ENCODE measurements around the gene C1orf74. TPM values are rescaled to one million over a fixed set of nuclear protein-coding genes. Genes with fewer than 3 reads are reported as not detected.

The C1orf74 gene
- total and polyA plus RNA-seq, 7 experiments from 2014 or later = 0.31 to 1.5 (median 0.74) TPM

- H3K4me3 Mint-ChIP-seq = no peak overlapping the region
- H3K27ac Mint-ChIP-seq = peak overlapping the region in 2 of 9 donors; percentile 5 to 40
- peaks cover 13 to 49% (median 21%) of the 10 kb centered on the region in 7 donors for H3K4me1 Mint-ChIP-seq
- H3K27me3 Mint-ChIP-seq = no peaks in the 10 kb centered on the region
- ChIA-PET CTCF (interaction anchor here (0.7 to 1.7 kb wide), 4 partner anchors 9 to 174 kb away, joined by 3 to 4 read pairs (median 4); no protein-coding TSS in a partner anchor), POLR2A (interaction anchor here (0.7 to 37.2 kb wide), 3 partner anchors 9 to 34 kb away, joined by 3 to 1558 read pairs (median 3); partner anchors contain the start of gene C1orf74)
- Histone ChIP-seq H3K9me3 (ENCODE audit: control insufficient read depth in 2 of 3, low read length in 3 of 3) (no peaks in the 10 kb centered on the region), H3K4me3 (ENCODE audit: low read length) (no peak overlapping the region), H3K27ac (ENCODE audit: low read depth, low read length) (no peak overlapping the region), H3K36me3 (ENCODE audit: control insufficient read depth in 2 of 3, insufficient read depth in 3 of 3, low read length in 3 of 3) (no peaks in the 10 kb centered on the region), H3K27me3 (ENCODE audit: control insufficient read depth in 2 of 2, insufficient read depth in 2 of 2, low read length in 2 of 2) (no peaks in the 10 kb centered on the region), H3K4me1 (ENCODE audit: control insufficient read depth in 2 of 2, insufficient read depth in 2 of 2, low read length in 2 of 2) (peaks cover 5 to 9% of the 10 kb centered on the region in 2 donors)
- peaks cover 0 to 2% (median 0%) of the 10 kb centered on the region in 11 donors for H3K9me3 Mint-ChIP-seq
- intact Hi-C loops (cut with micrococcal nuclease) = no loop called here
- H3K36me3 Mint-ChIP-seq = no peaks in the 10 kb centered on the region
- DNase-seq (no peak), ATAC-seq (no peak)
These were observed 41.2 kb downstream of the C1orf74 start for GRCh38 chr1:209743145-209743482.

- CTCF ChIA-PET = interaction anchor here (0.7 to 1.7 kb wide), 4 partner anchors 9 to 173 kb away, joined by 3 to 4 read pairs (median 4); no protein-coding TSS in a partner anchor
- Histone ChIP-seq H3K36me3 (ENCODE audit: control insufficient read depth in 2 of 3, insufficient read depth in 3 of 3, low read length in 3 of 3) (no peaks in the 10 kb centered on the region), H3K4me1 (ENCODE audit: control insufficient read depth in 2 of 2, insufficient read depth in 2 of 2, low read length in 2 of 2) (peaks cover 3 to 6% of the 10 kb centered on the region in 2 donors), H3K4me3 (ENCODE audit: low read length) (no peak overlapping the region), H3K27ac (ENCODE audit: low read depth, low read length) (no peak overlapping the region), H3K27me3 (ENCODE audit: control insufficient read depth in 2 of 2, insufficient read depth in 2 of 2, low read length in 2 of 2) (no peaks in the 10 kb centered on the region), H3K9me3 (ENCODE audit: control insufficient read depth in 2 of 3, low read length in 3 of 3) (no peaks in the 10 kb centered on the region)
- intact Hi-C loops (cut with micrococcal nuclease) = no loop called here
- ATAC-seq = no peak
- DNase-seq = no peak
- no peaks in the 10 kb centered on the region for H3K27me3 Mint-ChIP-seq
- POLR2A ChIA-PET = interaction anchor here (0.7 to 37.2 kb wide), 3 partner anchors 9 to 34 kb away, joined by 3 to 1558 read pairs (median 3); partner anchors contain the start of gene C1orf74
- no peak overlapping the region for H3K4me3 Mint-ChIP-seq
- H3K27ac Mint-ChIP-seq = peak overlapping the region in 1 of 9 donors; percentile 40
- H3K4me1 Mint-ChIP-seq = peaks cover 8 to 44% (median 15%) of the 10 kb centered on the region in 7 donors
- peaks cover 0 to 2% (median 0%) of the 10 kb centered on the region in 11 donors for H3K9me3 Mint-ChIP-seq
- H3K36me3 Mint-ChIP-seq = no peaks in the 10 kb centered on the region
These were observed 41.8 kb downstream of the C1orf74 start for GRCh38 chr1:209742409-209743144.

GRCh38 chr1:209741889-209742288 lies 42.5 kb downstream of the C1orf74 start:
- Mint-ChIP-seq H3K4me1 (peaks cover 8 to 40% (median 10%) of the 10 kb centered on the region in 7 donors), H3K27me3 (no peaks in the 10 kb centered on the region), H3K36me3 (no peaks in the 10 kb centered on the region), H3K27ac (peak overlapping the region in 3 of 9 donors; percentile 28 to 43 (median 30)), H3K9me3 (peaks cover 0 to 2% (median 0%) of the 10 kb centered on the region in 11 donors), H3K4me3 (no peak overlapping the region)
- POLR2A ChIA-PET = interaction anchor here (37.2 kb wide), 1 partner anchor 35 kb away, joined by 1558 read pairs; the partner anchor contains the start of gene C1orf74
- Histone ChIP-seq H3K9me3 (ENCODE audit: control insufficient read depth in 2 of 3, low read length in 3 of 3) (no peaks in the 10 kb centered on the region), H3K36me3 (ENCODE audit: control insufficient read depth in 2 of 3, insufficient read depth in 3 of 3, low read length in 3 of 3) (no peaks in the 10 kb centered on the region), H3K4me3 (ENCODE audit: low read length) (no peak overlapping the region), H3K4me1 (ENCODE audit: control insufficient read depth in 2 of 2, insufficient read depth in 2 of 2, low read length in 2 of 2) (no peaks in the 10 kb centered on the region), H3K27ac (ENCODE audit: low read depth, low read length) (no peak overlapping the region), H3K27me3 (ENCODE audit: control insufficient read depth in 2 of 2, insufficient read depth in 2 of 2, low read length in 2 of 2) (no peaks in the 10 kb centered on the region)
- CTCF ChIA-PET = no interaction called here
- intact Hi-C loops (cut with micrococcal nuclease) = no loop called here
- ATAC-seq (no peak), DNase-seq (no peak)

GRCh38 chr1:209741193-209741592 lies 43.2 kb downstream of the C1orf74 start:
- no peaks in the 10 kb centered on the region for H3K36me3 ChIP-seq (ENCODE audit: control insufficient read depth in 2 of 3, insufficient read depth in 3 of 3, low read length in 3 of 3)
- no peaks in the 10 kb centered on the region for H3K27me3 ChIP-seq (ENCODE audit: control insufficient read depth in 2 of 2, insufficient read depth in 2 of 2, low read length in 2 of 2)
- Mint-ChIP-seq H3K27ac (peak overlapping the region in 2 of 9 donors; percentile 26 to 28), H3K36me3 (no peaks in the 10 kb centered on the region), H3K27me3 (no peaks in the 10 kb centered on the region), H3K4me3 (no peak overlapping the region), H3K4me1 (peaks cover 8 to 40% (median 10%) of the 10 kb centered on the region in 7 donors), H3K9me3 (peaks cover 0 to 2% (median 0%) of the 10 kb centered on the region in 11 donors)
- H3K9me3 ChIP-seq (ENCODE audit: control insufficient read depth in 2 of 3, low read length in 3 of 3) = no peaks in the 10 kb centered on the region
- intact Hi-C loops (cut with micrococcal nuclease) = no loop called here
- H3K4me1 ChIP-seq (ENCODE audit: control insufficient read depth in 2 of 2, insufficient read depth in 2 of 2, low read length in 2 of 2) = no peaks in the 10 kb centered on the region
- DNase-seq (no peak), ATAC-seq (no peak)
- no peak overlapping the region for H3K4me3 ChIP-seq (ENCODE audit: low read length)
- POLR2A ChIA-PET = interaction anchor here (37.2 kb wide), 1 partner anchor 36 kb away, joined by 1558 read pairs; the partner anchor contains the start of gene C1orf74
- CTCF ChIA-PET = no interaction called here
- no peak overlapping the region for H3K27ac ChIP-seq (ENCODE audit: low read depth, low read length)

- Mint-ChIP-seq H3K4me3 (no peak overlapping the region), H3K9me3 (peaks cover 0 to 2% (median 0%) of the 10 kb centered on the region in 11 donors), H3K4me1 (peaks cover 8 to 46% (median 9%) of the 10 kb centered on the region in 7 donors), H3K36me3 (peaks cover 0 to 4% (median 0%) of the 10 kb centered on the region in 5 donors), H3K27me3 (no peaks in the 10 kb centered on the region), H3K27ac (no peak overlapping the region)
- ChIA-PET CTCF (interaction anchor here (0.7 kb wide), 1 partner anchor 169 kb away, joined by 3 read pairs; no protein-coding TSS in a partner anchor), POLR2A (no interaction called here)
- H3K36me3 ChIP-seq (ENCODE audit: control insufficient read depth in 2 of 3, insufficient read depth in 3 of 3, low read length in 3 of 3) = no peaks in the 10 kb centered on the region
- H3K9me3 ChIP-seq (ENCODE audit: control insufficient read depth in 2 of 3, low read length in 3 of 3) = no peaks in the 10 kb centered on the region
- H3K4me1 ChIP-seq (ENCODE audit: control insufficient read depth in 2 of 2, insufficient read depth in 2 of 2, low read length in 2 of 2) = no peaks in the 10 kb centered on the region
- DNase-seq (no peak), ATAC-seq (no peak)
- intact Hi-C loops (cut with micrococcal nuclease) = no loop called here
- H3K27me3 ChIP-seq (ENCODE audit: control insufficient read depth in 2 of 2, insufficient read depth in 2 of 2, low read length in 2 of 2) = no peaks in the 10 kb centered on the region
- H3K4me3 ChIP-seq (ENCODE audit: low read length) = no peak overlapping the region
- no peak overlapping the region for H3K27ac ChIP-seq (ENCODE audit: low read depth, low read length)
These were observed 46.1 kb downstream of the C1orf74 start for GRCh38 chr1:209738270-209738669.

- H3K27ac Mint-ChIP-seq = no peak overlapping the region
- H3K27me3 ChIP-seq (ENCODE audit: control insufficient read depth in 2 of 2, insufficient read depth in 2 of 2, low read length in 2 of 2) = no peaks in the 10 kb centered on the region
- H3K36me3 ChIP-seq (ENCODE audit: control insufficient read depth in 2 of 3, insufficient read depth in 3 of 3, low read length in 3 of 3) = no peaks in the 10 kb centered on the region
- H3K9me3 ChIP-seq (ENCODE audit: control insufficient read depth in 2 of 3, low read length in 3 of 3) = no peaks in the 10 kb centered on the region
- no peak overlapping the region for H3K4me3 Mint-ChIP-seq
- no peak for DNase-seq
- ATAC-seq = no peak
- no peaks in the 10 kb centered on the region for H3K4me1 ChIP-seq (ENCODE audit: control insufficient read depth in 2 of 2, insufficient read depth in 2 of 2, low read length in 2 of 2)
- ChIA-PET CTCF (interaction anchor here (1.1 to 1.4 kb wide), 3 partner anchors 12 to 160 kb away, joined by 3 to 5 read pairs (median 4); no protein-coding TSS in a partner anchor), POLR2A (no interaction called here)
- peaks cover 0 to 4% (median 0%) of the 10 kb centered on the region in 11 donors for H3K9me3 Mint-ChIP-seq
- peaks cover 6 to 36% (median 8%) of the 10 kb centered on the region in 7 donors for H3K4me1 Mint-ChIP-seq
- H3K27ac ChIP-seq (ENCODE audit: low read depth, low read length) = no peak overlapping the region
- peaks cover 0 to 6% (median 0%) of the 10 kb centered on the region in 5 donors for H3K36me3 Mint-ChIP-seq
- H3K4me3 ChIP-seq (ENCODE audit: low read length) = no peak overlapping the region
- intact Hi-C loops (cut with micrococcal nuclease) = no loop called here
- H3K27me3 Mint-ChIP-seq = no peaks in the 10 kb centered on the region
These were observed 47.2 kb downstream of the C1orf74 start for GRCh38 chr1:209737118-209737505.

All from naive thymus-derived CD4-positive, alpha-beta T cell (primary cell).